Endodermal cell (in vitro differentiated cells): ENCODE measurements around the gene PMVK. TPM values are rescaled to one million over a fixed set of nuclear protein-coding genes. Genes with fewer than 3 reads are reported as not detected.

Source experiments
- DNase-seq: peaks from one replicate; pipeline ENCODE4 v3.0.0-alpha.2; 2017
- H3K27ac ChIP-seq: 2 replicates; pipeline ENCODE4 v1.5.1; 2013; ENCODE audit warnings: mild to moderate bottlenecking, low read depth, low read length, moderate library complexity
- H3K27me3 ChIP-seq: 2 replicates; pipeline ENCODE4 v1.6.1; 2013; ENCODE audit warnings: mild to moderate bottlenecking, low read length, moderate library complexity; ENCODE audit not compliant: insufficient read depth, control insufficient read depth, poor library complexity, severe bottlenecking
- H3K36me3 ChIP-seq: 2 replicates; pipeline ENCODE4 v1.7.0; 2013; ENCODE audit warnings: mild to moderate bottlenecking, low read length, moderate library complexity; ENCODE audit not compliant: control insufficient read depth, insufficient read depth
- H3K4me1 ChIP-seq: one replicate; pipeline ENCODE4 v1.7.0; 2013; ENCODE audit warnings: low read length; ENCODE audit not compliant: control insufficient read depth, insufficient read depth
- H3K4me3 ChIP-seq: 2 replicates; pipeline ENCODE4 v1.5.1; 2013; ENCODE audit warnings: mild to moderate bottlenecking, low read length, moderate library complexity
- H3K9ac ChIP-seq: 2 replicates; pipeline ENCODE4 v1.6.1; 2013; ENCODE audit warnings: mild to moderate bottlenecking, low read length, moderate library complexity; ENCODE audit not compliant: poor library complexity, severe bottlenecking; ENCODE audit errors: extremely low read depth
- H3K9me3 ChIP-seq: 2 replicates; pipeline ENCODE4 v1.6.1; 2013; ENCODE audit warnings: mild to moderate bottlenecking, low read length, moderate library complexity; ENCODE audit not compliant: control insufficient read depth
- H3K27ac Mint-ChIP-seq: 2 replicates; pipeline ENCODE4 v1.8.0; 2020; ENCODE audit warnings: mixed read lengths
- H3K27me3 Mint-ChIP-seq: 2 replicates; pipeline ENCODE4 v1.8.0; 2021; ENCODE audit warnings: mild to moderate bottlenecking, mixed read lengths; ENCODE audit not compliant: insufficient read depth
- H3K36me3 Mint-ChIP-seq: 2 replicates; pipeline ENCODE4 v1.8.0; 2020; ENCODE audit warnings: low read depth, mixed read lengths
- H3K4me1 Mint-ChIP-seq: 2 replicates; pipeline ENCODE4 v1.8.0; 2020; ENCODE audit warnings: mixed read lengths
- H3K4me3 Mint-ChIP-seq: 2 replicates; pipeline ENCODE4 v1.8.0; 2020; ENCODE audit warnings: mild to moderate bottlenecking, moderate library complexity, mixed read lengths
- H3K9me3 Mint-ChIP-seq: 2 replicates; pipeline ENCODE4 v1.8.0; 2020; ENCODE audit warnings: mild to moderate bottlenecking, mixed read lengths
- WGBS, 2 experiments: methylation state at CpG; one replicate each; pipeline versions ENCODE4 v1.1.5 to v1.1.7; 2013; ENCODE audit warnings: missing lambda C conversion rate in 2 of 2, mixed read lengths in 1 of 2; ENCODE audit not compliant: insufficient coverage in 1 of 2, insufficient read length in 1 of 2; 5-methylcytosine and 5-hydroxymethylcytosine counted together
- long read RNA-seq, 4 experiments: library from polyadenylated mRNA in 2 of 4; library from RNA in 1 of 4; library from capped mRNA in 1 of 4; stranded (forward) in 3 of 4; unstranded in 1 of 4; transcript quantifications; one replicate each; pipeline ENCODE4 v2.0.0, GENCODE V29; 2020 to 2021; ENCODE audit warnings: inconsistent platforms in 1 of 4
- polyA plus RNA-seq, 2 experiments: library from polyadenylated mRNA; stranded (reverse); fragments of 50-300 nt; gene quantifications; one replicate each; pipeline ENCODE4 v1.2.3, GENCODE V29; 2013
- total RNA-seq, 2 donors: library from RNA; stranded (reverse); fragmentation: NEBNext Ultra II Directional in 1 of 2; extraction: Animal tissue kit (Norgen Biotek cat#: 25700) in 1 of 2; gene quantifications; 2 replicates in 1 of 2; 3 replicates in 1 of 2; pipeline ENCODE4 v1.2.1, GENCODE V29; 2021
- TF ChIP-seq, protein P1 (sequence below): fragments of 200-600 bp; sonication (generic); conservative IDR thresholded peaks from 2 replicates; pipeline ENCODE4 v1.5.0; 2021; ENCODE audit warnings: antibody characterized with exemption, mild to moderate bottlenecking

The PMVK gene
- 10 to 100 TPM; 16.0 to 16.4 TPM for total RNA-seq
- 28.1 TPM for polyA plus RNA-seq (2013, experiment 1 of 2)
- 27.0 TPM for polyA plus RNA-seq (2013, experiment 2 of 2)
- long read RNA-seq, experiment 1, transcript PMVK-201 (5 exons, 1,280 nt): major isoform, 10 of 16 reads
- long read RNA-seq, experiment 1, partial matches to known transcripts: 2 of 16 reads
- long read RNA-seq, experiment 1, other reads (novel, unspliced or antisense): 4 of 16 reads
- long read RNA-seq, experiment 2, transcript PMVK-201 (5 exons, 1,280 nt): major isoform, 25 of 26 reads
- long read RNA-seq, experiment 2, partial matches to known transcripts: 0 of 26 reads
- long read RNA-seq, experiment 2, other reads (novel, unspliced or antisense): 1 of 26 reads
- long read RNA-seq, experiment 3, transcript PMVK-201 (5 exons, 1,280 nt): major isoform, 68 of 72 reads
- long read RNA-seq, experiment 3, partial matches to known transcripts: 0 of 72 reads
- long read RNA-seq, experiment 3, other reads (novel, unspliced or antisense): 4 of 72 reads
- long read RNA-seq, experiment 4, transcript PMVK-201 (5 exons, 1,280 nt): major isoform, 105 of 114 reads
- long read RNA-seq, experiment 4, partial matches to known transcripts: 3 of 114 reads
- long read RNA-seq, experiment 4, other reads (novel, unspliced or antisense): 6 of 114 reads

- H3K9me3 ChIP-seq: no peaks in the 10 kb centered on the region
- 0% methylated on average over 22 to 45 of the region's 45 CpGs for WGBS, 2 experiments
- peaks cover 22% of the 10 kb centered on the region for H3K4me1 Mint-ChIP-seq
- peak within 1 kb of the TSS; percentile 81 for H3K4me3 Mint-ChIP-seq
- peak within 1 kb of the TSS; percentile 100 for H3K27ac Mint-ChIP-seq
- no peaks in the 10 kb centered on the region for H3K27me3 ChIP-seq
- no peaks in the 10 kb centered on the region for H3K36me3 ChIP-seq
- H3K9me3 Mint-ChIP-seq: no peaks in the 10 kb centered on the region
- no peaks in the 10 kb centered on the region for H3K36me3 Mint-ChIP-seq
- TF ChIP-seq, protein P1, sequence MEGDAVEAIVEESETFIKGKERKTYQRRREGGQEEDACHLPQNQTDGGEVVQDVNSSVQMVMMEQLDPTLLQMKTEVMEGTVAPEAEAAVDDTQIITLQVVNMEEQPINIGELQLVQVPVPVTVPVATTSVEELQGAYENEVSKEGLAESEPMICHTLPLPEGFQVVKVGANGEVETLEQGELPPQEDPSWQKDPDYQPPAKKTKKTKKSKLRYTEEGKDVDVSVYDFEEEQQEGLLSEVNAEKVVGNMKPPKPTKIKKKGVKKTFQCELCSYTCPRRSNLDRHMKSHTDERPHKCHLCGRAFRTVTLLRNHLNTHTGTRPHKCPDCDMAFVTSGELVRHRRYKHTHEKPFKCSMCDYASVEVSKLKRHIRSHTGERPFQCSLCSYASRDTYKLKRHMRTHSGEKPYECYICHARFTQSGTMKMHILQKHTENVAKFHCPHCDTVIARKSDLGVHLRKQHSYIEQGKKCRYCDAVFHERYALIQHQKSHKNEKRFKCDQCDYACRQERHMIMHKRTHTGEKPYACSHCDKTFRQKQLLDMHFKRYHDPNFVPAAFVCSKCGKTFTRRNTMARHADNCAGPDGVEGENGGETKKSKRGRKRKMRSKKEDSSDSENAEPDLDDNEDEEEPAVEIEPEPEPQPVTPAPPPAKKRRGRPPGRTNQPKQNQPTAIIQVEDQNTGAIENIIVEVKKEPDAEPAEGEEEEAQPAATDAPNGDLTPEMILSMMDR: peak; percentile 47
- peak within 1 kb of the TSS; percentile 93 for H3K4me3 ChIP-seq
- peaks cover 2% of the 10 kb centered on the region for H3K27me3 Mint-ChIP-seq
- H3K27ac ChIP-seq: peak within 1 kb of the TSS; percentile 100
- peak within 1 kb of the TSS; percentile 99 for H3K9ac ChIP-seq
- no peaks in the 10 kb centered on the region for H3K4me1 ChIP-seq
- peak; percentile 97 for DNase-seq
Observed at GRCh38 chr1:154936555-154937084, at the start of gene PMVK. Gene PMVK, minus strand, starts transcription at chr1:154936719. Its CDS starts 34 bp downstream, at chr1:154936685.

- Histone ChIP-seq H3K36me3 (peaks cover 46% of the 10 kb centered on the region), H3K9me3 (no peaks in the 10 kb centered on the region), H3K4me1 (no peaks in the 10 kb centered on the region), H3K27me3 (no peaks in the 10 kb centered on the region), H3K9ac (peak overlapping the region; percentile 80), H3K27ac (peak overlapping the region; percentile 50), H3K4me3 (peak overlapping the region; percentile 94)
- no peak for DNase-seq
- Mint-ChIP-seq H3K4me3 (no peak overlapping the region), H3K27me3 (no peaks in the 10 kb centered on the region), H3K9me3 (no peaks in the 10 kb centered on the region), H3K27ac (no peak overlapping the region), H3K36me3 (peaks cover 46% of the 10 kb centered on the region), H3K4me1 (peaks cover 4% of the 10 kb centered on the region)
- 9 to 22% methylated on average over 13 to 17 of the region's 17 CpGs for WGBS, 2 experiments
- TF ChIP-seq, protein P1: no peak
Observed at GRCh38 chr1:154983776-154984466, 47.4 kb upstream of the PMVK start.

DNA sequence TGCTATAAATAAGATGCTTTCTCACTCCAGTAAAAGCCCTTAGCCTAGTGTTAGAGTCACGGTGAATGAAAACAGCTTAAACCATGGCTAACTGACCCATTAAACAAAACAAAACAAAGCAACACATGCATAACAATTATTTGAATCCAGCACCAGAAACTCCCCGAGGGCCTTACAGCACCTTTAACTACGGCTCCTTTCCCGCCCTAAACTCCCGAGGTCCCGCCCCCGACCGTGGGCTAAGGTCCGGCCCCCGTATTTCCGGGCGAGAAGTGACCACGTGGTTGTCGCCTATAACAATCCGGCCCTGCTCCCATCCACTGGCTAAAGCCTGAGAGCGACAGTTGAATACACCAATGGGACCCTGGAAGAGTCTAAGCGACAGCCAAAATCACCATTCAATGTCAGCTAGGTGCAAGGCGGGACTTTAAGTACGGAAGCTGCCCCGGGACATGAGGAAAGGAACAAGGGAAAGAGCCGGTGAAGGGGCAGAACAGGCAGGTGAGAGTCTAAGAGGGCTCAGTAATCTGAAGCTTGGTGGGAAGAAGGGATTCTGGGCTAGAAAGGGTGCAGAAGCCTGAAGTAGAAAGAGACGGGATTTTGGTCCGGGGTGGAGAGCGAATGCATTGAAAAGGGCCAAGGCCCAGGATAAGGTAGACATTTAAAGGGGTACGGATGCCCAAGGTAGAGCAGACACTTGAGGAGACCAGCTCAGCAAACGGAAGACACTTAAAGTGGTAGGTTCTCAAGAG lies 46.6 kb upstream of the PMVK start, which contains the start of gene FLAD1:
Gene FLAD1, plus strand, starts transcription at position 448 of the 752 bp plus-strand sequence. CDS start 351 bp downstream, outside the sequence.
- H3K9me3 Mint-ChIP-seq: no peaks in the 10 kb centered on the region
- peaks cover 4% of the 10 kb centered on the region for H3K4me1 Mint-ChIP-seq
- TF ChIP-seq, protein P1: no peak
- no peak within 1 kb of the TSS for H3K27ac Mint-ChIP-seq
- Histone ChIP-seq H3K4me3 (peak within 1 kb of the TSS; percentile 94), H3K27ac (peak within 1 kb of the TSS; percentile 50), H3K27me3 (no peaks in the 10 kb centered on the region), H3K4me1 (no peaks in the 10 kb centered on the region), H3K9me3 (no peaks in the 10 kb centered on the region), H3K36me3 (peaks cover 43% of the 10 kb centered on the region), H3K9ac (peak within 1 kb of the TSS; percentile 80)
- H3K4me3 Mint-ChIP-seq: no peak within 1 kb of the TSS
- peaks cover 45% of the 10 kb centered on the region for H3K36me3 Mint-ChIP-seq
- WGBS, 2 experiments: 0 to 3% methylated on average over 13 to 26 of the region's 26 CpGs
- DNase-seq: peak; percentile 99
- H3K27me3 Mint-ChIP-seq: no peaks in the 10 kb centered on the region
